Bronchial epithelial cell (primary cell): Measurements from ENCODE around the gene SLX9. TPM values are rescaled to one million over a fixed set of nuclear protein-coding genes. Genes with fewer than 3 reads are reported as not detected.
A peak's percentile ranks its signal among the peaks of the same experiment; 100 is the strongest.

Source experiments
- DNase-seq: peaks from one replicate; pipeline ENCODE4 v3.0.0-alpha.2; 2010; ENCODE audit warnings: low read depth
- FAIRE-seq: peaks from 2 replicates; lab custom pipeline; 2011; peaks lifted over from hg19 to GRCh38; lab: Jason Lieb, UNC
- H3K27me3 ChIP-seq: 2 replicates; pipeline ENCODE4 v1.5.1; 2011; ENCODE audit warnings: low read length; ENCODE audit not compliant: control insufficient read depth, insufficient read depth
- H3K36me3 ChIP-seq: 2 replicates; pipeline ENCODE4 v1.5.1; 2011; ENCODE audit warnings: low read length; ENCODE audit not compliant: control insufficient read depth, insufficient read depth
- H3K4me3 ChIP-seq: 2 replicates; pipeline ENCODE4 v1.5.1; 2011; ENCODE audit warnings: mild to moderate bottlenecking, low read depth, low read length, control low read depth
- CTCF ChIP-seq: IDR thresholded peaks from 2 replicates; pipeline ENCODE4 v1.5.1; 2011; ENCODE audit warnings: mild to moderate bottlenecking, moderate library complexity, low read length, control low read depth, inconsistent platforms; ENCODE audit not compliant: insufficient read depth, severe bottlenecking
- total RNA-seq: library from RNA; depleted of rRNA; stranded (reverse); fragments of >200 nt; gene quantifications from 2 replicates; pipeline ENCODE4 v1.2.1, GENCODE V29; 2014

Gene SLX9
- total RNA-seq, result 32.0 and 34.0 TPM in 2 replicates

GRCh38 chr21:44939532-44940115, at the start of gene SLX9:
Gene SLX9 (plus strand): TSS chr21:44940029. CDS start chr21:44940058, 29 bp downstream.
- peak; percentile 44 for DNase-seq
- no peaks in the 10 kb centered on the region for H3K27me3 ChIP-seq
- no peak for TF ChIP-seq CTCF
- H3K36me3 ChIP-seq, result peaks cover 16% of the 10 kb centered on the region
- H3K4me3 ChIP-seq, result peak within 1 kb of the TSS; percentile 88
- FAIRE-seq, result no peak

GRCh38 chr21:44890338-44890931, 49.4 kb upstream of the SLX9 start:
- H3K27me3 ChIP-seq, result peaks cover 2% of the 10 kb centered on the region
- no peak for TF ChIP-seq CTCF
- H3K4me3 ChIP-seq, result no peak overlapping the region
- H3K36me3 ChIP-seq, result no peaks in the 10 kb centered on the region
- FAIRE-seq, result no peak
- DNase-seq, result no peak

GRCh38 chr21:44890961-44891541, 48.8 kb upstream of the SLX9 start:
- Histone ChIP-seq H3K36me3 (no peaks in the 10 kb centered on the region), H3K4me3 (no peak overlapping the region), H3K27me3 (peaks cover 2% of the 10 kb centered on the region)
- DNase-seq, result no peak
- no peak for FAIRE-seq
- no peak for TF ChIP-seq CTCF

- Histone ChIP-seq H3K27me3 (peaks cover 2% of the 10 kb centered on the region), H3K36me3 (no peaks in the 10 kb centered on the region), H3K4me3 (no peak overlapping the region)
- DNase-seq (no peak), FAIRE-seq (no peak)
- no peak for TF ChIP-seq CTCF
These were observed 48.2 kb upstream of the SLX9 start for GRCh38 chr21:44891631-44892031.

- no peak for TF ChIP-seq CTCF
- Histone ChIP-seq H3K27me3 (peaks cover 2% of the 10 kb centered on the region), H3K4me3 (no peak overlapping the region), H3K36me3 (no peaks in the 10 kb centered on the region)
- FAIRE-seq (no peak), DNase-seq (no peak)
These were observed 47.7 kb upstream of the SLX9 start for GRCh38 chr21:44892095-44892494.
